SU-DHL-6 (cell line): ENCODE data around the gene PLXNC1.

Source experiments
- H2AFZ ChIP-seq: fragments of 200-600 bp; sonication (generic); 2 replicates; pipeline ENCODE4 v1.6.1; 2014; ENCODE audit warnings: low read depth, mild to moderate bottlenecking, moderate library complexity, mixed read lengths, antibody characterized with exemption, low read length; ENCODE audit not compliant: severe bottlenecking
- H3F3A ChIP-seq: fragments of 200-600 bp; shearing (Covaris generic); 2 replicates; pipeline ENCODE4 v1.6.0; 2016; ENCODE audit warnings: antibody characterized with exemption, mild to moderate bottlenecking; ENCODE audit not compliant: insufficient read depth
- H3K27ac ChIP-seq: fragments of 200-600 bp; sonication (generic); 2 replicates; pipeline ENCODE4 v1.5.1; 2016; ENCODE audit warnings: low read depth, mild to moderate bottlenecking, low read length, moderate library complexity, mixed read lengths
- H3K27me3 ChIP-seq: fragments of 200-600 bp; sonication (generic), shearing (Covaris generic); 2 replicates; pipeline ENCODE4 v1.6.0; 2014; ENCODE audit warnings: mild to moderate bottlenecking, low read length
- H3K36me3 ChIP-seq: fragments of 200-600 bp; sonication (generic); 2 replicates; pipeline ENCODE4 v1.6.1; 2014; ENCODE audit warnings: mild to moderate bottlenecking, low read length, mixed read lengths
- H3K4me2 ChIP-seq: fragments of 300-600, 200-600 bp; shearing (Covaris generic), sonication (generic); 2 replicates; pipeline ENCODE4 v1.6.0; 2014; ENCODE audit warnings: low read length, low read depth, mild to moderate bottlenecking; ENCODE audit not compliant: poor library complexity, severe bottlenecking
- H3K4me3 ChIP-seq: fragments of 200-600 bp; sonication (generic); 2 replicates; pipeline ENCODE4 v1.5.1; 2014; ENCODE audit warnings: antibody characterized with exemption, low read length, mild to moderate bottlenecking, mixed read lengths; ENCODE audit not compliant: insufficient read depth, poor library complexity, severe bottlenecking
- H3K79me2 ChIP-seq: fragments of 200-600 bp; sonication (generic); 2 replicates; pipeline ENCODE4 v1.6.1; 2014; ENCODE audit warnings: mild to moderate bottlenecking, low read length, moderate library complexity; ENCODE audit not compliant: insufficient read depth
- H3K9ac ChIP-seq: fragments of 200-600 bp; sonication (generic); 2 replicates; pipeline ENCODE4 v1.7.0; 2014; ENCODE audit warnings: mild to moderate bottlenecking, low read length
- H3K9me2 ChIP-seq: fragments of 200-600 bp; sonication (generic); replicated peaks from 2 replicates; pipeline ENCODE4 v1.6.1; 2014; ENCODE audit warnings: low read length; ENCODE audit not compliant: insufficient read depth
- H3K9me3 ChIP-seq: fragments of 200-600 bp; sonication (generic); 2 replicates; pipeline ENCODE4 v1.6.1; 2014; ENCODE audit warnings: low read length, mixed read lengths; ENCODE audit not compliant: insufficient read depth
- H4K20me1 ChIP-seq: fragments of 200-600 bp; sonication (generic); 2 replicates; pipeline ENCODE4 v1.6.1; 2014; ENCODE audit warnings: low read depth, mild to moderate bottlenecking, antibody characterized with exemption, low read length, moderate library complexity, mixed read lengths
- EZH2phosphoT487 ChIP-seq: fragments of 200-600 bp; sonication (generic), shearing (Covaris generic); conservative IDR thresholded peaks from 2 replicates; pipeline ENCODE4 v1.6.1; 2018; ENCODE audit warnings: mild to moderate bottlenecking, antibody characterized with exemption, low read length, moderate library complexity, mixed read lengths
- TF ChIP-seq, protein P1 (sequence below): fragments of 200-600 bp; sonication (generic); IDR thresholded peaks from one replicate; pipeline ENCODE4 v1.5.1; 2017; ENCODE audit warnings: antibody characterized with exemption, mild to moderate bottlenecking, low read length, moderate library complexity; ENCODE audit not compliant: insufficient read depth, poor library complexity, severe bottlenecking

The PLXNC1 gene

DNA sequence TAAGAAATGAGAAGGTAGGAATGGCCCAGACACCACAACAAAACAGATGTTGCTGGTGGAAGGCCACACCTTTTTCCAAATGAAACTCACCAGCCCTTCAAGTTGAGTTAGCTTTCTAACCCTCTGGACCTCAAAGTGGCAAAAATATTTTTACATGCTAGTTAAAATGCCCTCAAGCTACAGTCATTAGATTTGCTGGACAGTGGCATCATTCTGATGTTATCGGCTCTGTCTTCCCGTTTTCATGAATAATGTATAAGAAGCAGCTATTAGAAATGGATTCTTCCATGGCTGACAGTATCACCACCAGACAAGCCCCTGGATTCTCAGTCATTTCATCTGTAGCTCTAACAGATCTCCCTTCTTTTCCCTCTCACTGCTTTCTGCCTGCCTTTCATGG lies 37.1 kb upstream of the PLXNC1 start:
- H3K4me3 ChIP-seq, result no peak overlapping the region
- no peak overlapping the region for H3K4me2 ChIP-seq
- H3K79me2 ChIP-seq, result no peaks in the 10 kb centered on the region
- no peaks in the 10 kb centered on the region for H3K9me2 ChIP-seq
- H3K36me3 ChIP-seq, result no peaks in the 10 kb centered on the region
- no peak overlapping the region for H3K27ac ChIP-seq
- no peak overlapping the region for H2AFZ ChIP-seq
- H3K9ac ChIP-seq, result no peak overlapping the region
- H4K20me1 ChIP-seq, result no peaks in the 10 kb centered on the region
- no peaks in the 10 kb centered on the region for H3F3A ChIP-seq
- no peaks in the 10 kb centered on the region for H3K9me3 ChIP-seq
- no peak for TF ChIP-seq EZH2phosphoT487
- TF ChIP-seq, protein P1, sequence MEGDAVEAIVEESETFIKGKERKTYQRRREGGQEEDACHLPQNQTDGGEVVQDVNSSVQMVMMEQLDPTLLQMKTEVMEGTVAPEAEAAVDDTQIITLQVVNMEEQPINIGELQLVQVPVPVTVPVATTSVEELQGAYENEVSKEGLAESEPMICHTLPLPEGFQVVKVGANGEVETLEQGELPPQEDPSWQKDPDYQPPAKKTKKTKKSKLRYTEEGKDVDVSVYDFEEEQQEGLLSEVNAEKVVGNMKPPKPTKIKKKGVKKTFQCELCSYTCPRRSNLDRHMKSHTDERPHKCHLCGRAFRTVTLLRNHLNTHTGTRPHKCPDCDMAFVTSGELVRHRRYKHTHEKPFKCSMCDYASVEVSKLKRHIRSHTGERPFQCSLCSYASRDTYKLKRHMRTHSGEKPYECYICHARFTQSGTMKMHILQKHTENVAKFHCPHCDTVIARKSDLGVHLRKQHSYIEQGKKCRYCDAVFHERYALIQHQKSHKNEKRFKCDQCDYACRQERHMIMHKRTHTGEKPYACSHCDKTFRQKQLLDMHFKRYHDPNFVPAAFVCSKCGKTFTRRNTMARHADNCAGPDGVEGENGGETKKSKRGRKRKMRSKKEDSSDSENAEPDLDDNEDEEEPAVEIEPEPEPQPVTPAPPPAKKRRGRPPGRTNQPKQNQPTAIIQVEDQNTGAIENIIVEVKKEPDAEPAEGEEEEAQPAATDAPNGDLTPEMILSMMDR, result no peak
- no peaks in the 10 kb centered on the region for H3K27me3 ChIP-seq

DNA sequence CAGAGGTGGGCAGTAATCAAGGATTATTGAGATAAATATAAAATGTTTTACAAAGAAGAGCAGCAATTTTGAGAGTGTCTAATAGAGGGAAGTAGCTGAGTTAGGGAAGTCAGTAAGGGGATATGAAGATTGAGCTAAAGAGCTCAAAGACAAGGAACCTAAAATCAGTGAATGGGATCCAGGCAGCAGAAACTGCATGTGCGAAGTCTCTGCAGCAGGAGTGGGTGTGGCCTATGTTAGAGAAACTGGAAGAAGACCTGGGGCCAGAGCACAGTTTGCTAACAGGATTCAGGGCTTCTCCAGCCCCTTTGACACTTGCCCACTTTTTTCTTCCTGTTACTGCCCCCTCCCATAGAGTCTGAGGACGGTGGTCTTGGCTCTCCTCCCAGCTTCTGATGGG lies 36.3 kb upstream of the PLXNC1 start:
- TF ChIP-seq, protein P1, result no peak
- no peak for TF ChIP-seq EZH2phosphoT487
- Histone ChIP-seq H3K27me3 (no peaks in the 10 kb centered on the region), H3K4me2 (no peak overlapping the region), H2AFZ (no peak overlapping the region), H4K20me1 (no peaks in the 10 kb centered on the region), H3K27ac (no peak overlapping the region), H3K36me3 (no peaks in the 10 kb centered on the region), H3K9me2 (no peaks in the 10 kb centered on the region), H3K79me2 (no peaks in the 10 kb centered on the region), H3F3A (no peaks in the 10 kb centered on the region), H3K9me3 (no peaks in the 10 kb centered on the region), H3K4me3 (no peak overlapping the region), H3K9ac (no peak overlapping the region)

DNA sequence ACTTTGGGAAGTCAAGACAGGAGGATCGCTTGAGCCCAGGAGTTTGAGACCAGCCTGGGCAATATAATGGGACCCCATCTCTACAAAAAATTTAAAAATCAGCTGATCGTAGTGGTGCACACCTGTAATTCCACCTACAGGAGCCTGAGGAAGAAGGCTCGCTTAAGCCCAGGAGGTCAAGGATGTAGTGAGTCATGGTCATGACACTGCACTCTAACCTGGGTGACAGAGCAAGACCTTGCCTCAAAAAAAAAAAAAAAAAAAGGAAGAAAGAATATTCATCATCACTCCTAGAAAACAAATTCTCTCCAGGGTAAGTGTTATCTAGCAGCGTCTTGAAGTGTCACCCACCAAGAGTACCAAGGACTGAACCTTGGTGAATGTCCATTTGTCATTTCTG lies 34.2 kb upstream of the PLXNC1 start:
- no peaks in the 10 kb centered on the region for H3F3A ChIP-seq

More for the DNA sequence above, 34.2 kb upstream of the PLXNC1 start:
- Histone ChIP-seq H2AFZ (no peak overlapping the region), H3K79me2 (no peaks in the 10 kb centered on the region), H3K9me2 (no peaks in the 10 kb centered on the region), H4K20me1 (no peaks in the 10 kb centered on the region), H3K4me2 (no peak overlapping the region), H3K9ac (no peak overlapping the region), H3K4me3 (no peak overlapping the region), H3K36me3 (no peaks in the 10 kb centered on the region), H3K27ac (no peak overlapping the region), H3K27me3 (no peaks in the 10 kb centered on the region), H3K9me3 (no peaks in the 10 kb centered on the region)
- no peak for TF ChIP-seq EZH2phosphoT487
- TF ChIP-seq, protein P1, result no peak
